ENCODE data around the gene SCCPDH.
"Not testable (repeated sequence)": the region's sequence is repeated elsewhere in the genome, so short reads cannot be mapped to it uniquely, and the experiment has no call there.

Gene SCCPDH

GRCh38 chr1:246708166-246708565 lies 16.0 kb upstream of the SCCPDH start:
- DNase-seq, result no peak

- no peak for DNase-seq
Measured at GRCh38 chr1:246709196-246709595, 15.0 kb upstream of the SCCPDH start.

GRCh38 chr1:246709835-246710234 lies 14.4 kb upstream of the SCCPDH start:
- DNase-seq, result no peak

- no peak for DNase-seq
Measured at GRCh38 chr1:246711548-246712003, 12.6 kb upstream of the SCCPDH start.

- not testable (repeated sequence) for DNase-seq
Measured at GRCh38 chr1:246712428-246712827, 11.8 kb upstream of the SCCPDH start.

- DNase-seq, result not testable (repeated sequence)
Measured at GRCh38 chr1:246719361-246719760, 4.8 kb upstream of the SCCPDH start.

- DNase-seq, result not testable (repeated sequence)
Measured at GRCh38 chr1:246720814-246721213, 3.4 kb upstream of the SCCPDH start.

GRCh38 chr1:246722720-246723119 lies 1.5 kb upstream of the SCCPDH start:
- no peak for DNase-seq

GRCh38 chr1:246724731-246725095 lies 504 bp downstream of the SCCPDH start:
- DNase-seq, result no peak

- no peak for DNase-seq
Measured at GRCh38 chr1:246725191-246725590, 982 bp downstream of the SCCPDH start.

GRCh38 chr1:246726255-246726679 lies 2.1 kb downstream of the SCCPDH start:
- no peak for DNase-seq

- no peak for DNase-seq
Measured at GRCh38 chr1:246726881-246727280, 2.7 kb downstream of the SCCPDH start.

- DNase-seq, result no peak
Measured at GRCh38 chr1:246727594-246727993, 3.4 kb downstream of the SCCPDH start.

- DNase-seq, result no peak
Measured at GRCh38 chr1:246728311-246728710, 4.1 kb downstream of the SCCPDH start.

- DNase-seq, result not testable (repeated sequence)
Measured at GRCh38 chr1:246729040-246729439, 4.8 kb downstream of the SCCPDH start.

- no peak for DNase-seq
Measured at GRCh38 chr1:246730839-246731238, 6.6 kb downstream of the SCCPDH start.

GRCh38 chr1:246731873-246732272 lies 7.7 kb downstream of the SCCPDH start:
- not testable (repeated sequence) for DNase-seq

GRCh38 chr1:246733704-246734103 lies 9.5 kb downstream of the SCCPDH start:
- DNase-seq, result no peak

GRCh38 chr1:246734866-246735265 lies 10.7 kb downstream of the SCCPDH start:
- DNase-seq, result no peak

- DNase-seq, result no peak
Measured at GRCh38 chr1:246735735-246736134, 11.5 kb downstream of the SCCPDH start.

- no peak for DNase-seq
Measured at GRCh38 chr1:246742396-246742795, 18.2 kb downstream of the SCCPDH start.

- not testable (repeated sequence) for DNase-seq
Measured at GRCh38 chr1:246746155-246746554, 21.9 kb downstream of the SCCPDH start.

- DNase-seq, result no peak
Measured at GRCh38 chr1:246748006-246748405, 23.8 kb downstream of the SCCPDH start.

- no peak for DNase-seq
Measured at GRCh38 chr1:246748867-246749266, 24.7 kb downstream of the SCCPDH start.

- no peak for DNase-seq
Measured at GRCh38 chr1:246750752-246751151, 26.5 kb downstream of the SCCPDH start.

All from GOT3 (cell line).